22Rv1 (cell line): ENCODE results near the gene HP.

ENCODE experiments used
- H3K27ac ChIP-seq: fragments of 450-650 bp; 2 replicates; pipeline ENCODE4 v1.5.1; 2017
- ZFX ChIP-seq: fragments of 450-650 bp; IDR thresholded peaks from 2 replicates; pipeline ENCODE4 v1.6.1; 2017; ENCODE audit warnings: antibody characterized with exemption, borderline replicate concordance
- TF ChIP-seq, protein P1 (sequence below): fragments of 450-650 bp; IDR thresholded peaks from 2 replicates; pipeline ENCODE4 v1.5.1; 2017; ENCODE audit warnings: mild to moderate bottlenecking

Gene HP

DNA sequence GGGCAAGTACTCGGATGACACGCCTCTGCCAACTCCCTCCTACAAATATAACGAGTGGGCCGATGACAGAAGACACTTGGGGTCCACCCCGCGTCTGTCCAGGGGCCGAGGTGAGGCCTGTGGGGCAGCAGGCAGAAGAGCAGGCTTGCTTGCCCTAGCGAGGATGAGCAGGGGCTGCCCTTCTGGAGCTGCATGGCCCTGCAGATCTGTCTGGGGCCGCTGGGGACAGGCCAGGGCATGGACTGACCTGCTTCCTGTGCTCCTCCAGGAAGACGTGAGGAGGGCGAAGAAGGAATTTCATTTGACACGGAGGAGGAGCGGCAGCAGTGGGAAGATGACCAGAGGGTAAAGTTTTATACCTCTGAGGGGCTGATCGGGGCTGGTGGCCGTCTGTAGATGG, 44.6 kb downstream of the HP start:
- H3K27ac ChIP-seq, result no peak overlapping the region
- TF ChIP-seq ZFX, result no peak

GRCh38 chr16:72099377-72099818, 45.1 kb downstream of the HP start:
- no peak overlapping the region for H3K27ac ChIP-seq
- TF ChIP-seq, protein P1, sequence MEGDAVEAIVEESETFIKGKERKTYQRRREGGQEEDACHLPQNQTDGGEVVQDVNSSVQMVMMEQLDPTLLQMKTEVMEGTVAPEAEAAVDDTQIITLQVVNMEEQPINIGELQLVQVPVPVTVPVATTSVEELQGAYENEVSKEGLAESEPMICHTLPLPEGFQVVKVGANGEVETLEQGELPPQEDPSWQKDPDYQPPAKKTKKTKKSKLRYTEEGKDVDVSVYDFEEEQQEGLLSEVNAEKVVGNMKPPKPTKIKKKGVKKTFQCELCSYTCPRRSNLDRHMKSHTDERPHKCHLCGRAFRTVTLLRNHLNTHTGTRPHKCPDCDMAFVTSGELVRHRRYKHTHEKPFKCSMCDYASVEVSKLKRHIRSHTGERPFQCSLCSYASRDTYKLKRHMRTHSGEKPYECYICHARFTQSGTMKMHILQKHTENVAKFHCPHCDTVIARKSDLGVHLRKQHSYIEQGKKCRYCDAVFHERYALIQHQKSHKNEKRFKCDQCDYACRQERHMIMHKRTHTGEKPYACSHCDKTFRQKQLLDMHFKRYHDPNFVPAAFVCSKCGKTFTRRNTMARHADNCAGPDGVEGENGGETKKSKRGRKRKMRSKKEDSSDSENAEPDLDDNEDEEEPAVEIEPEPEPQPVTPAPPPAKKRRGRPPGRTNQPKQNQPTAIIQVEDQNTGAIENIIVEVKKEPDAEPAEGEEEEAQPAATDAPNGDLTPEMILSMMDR, result peak; percentile 61
- TF ChIP-seq ZFX, result no peak

DNA sequence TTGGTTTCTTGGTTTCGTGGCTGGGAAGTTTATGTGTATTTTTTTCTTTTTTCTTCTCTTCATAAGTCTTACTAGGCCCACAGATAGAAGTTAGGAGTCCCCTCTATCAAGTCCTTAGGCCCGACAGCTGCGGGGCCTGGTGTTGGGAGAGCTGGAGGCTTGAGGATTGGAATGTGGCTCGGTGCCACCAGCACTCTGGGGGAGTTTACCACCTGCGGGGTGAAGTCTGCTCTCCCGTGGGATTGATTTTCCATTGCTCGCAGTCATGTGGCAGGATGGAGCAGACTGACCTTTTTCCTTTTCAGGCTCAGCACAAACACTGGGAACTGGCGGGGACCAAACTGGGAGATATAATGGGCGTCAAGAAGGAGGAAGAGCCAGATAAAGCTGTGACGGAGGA, 46.9 kb downstream of the HP start:
- H3K27ac ChIP-seq, result no peak overlapping the region
- TF ChIP-seq, protein P1, result no peak
- TF ChIP-seq ZFX, result no peak

GRCh38 chr16:72104905-72105304, 50.6 kb downstream of the HP start:
- H3K27ac ChIP-seq, result no peak overlapping the region
- no peak for TF ChIP-seq ZFX
- TF ChIP-seq, protein P1, result no peak

DNA sequence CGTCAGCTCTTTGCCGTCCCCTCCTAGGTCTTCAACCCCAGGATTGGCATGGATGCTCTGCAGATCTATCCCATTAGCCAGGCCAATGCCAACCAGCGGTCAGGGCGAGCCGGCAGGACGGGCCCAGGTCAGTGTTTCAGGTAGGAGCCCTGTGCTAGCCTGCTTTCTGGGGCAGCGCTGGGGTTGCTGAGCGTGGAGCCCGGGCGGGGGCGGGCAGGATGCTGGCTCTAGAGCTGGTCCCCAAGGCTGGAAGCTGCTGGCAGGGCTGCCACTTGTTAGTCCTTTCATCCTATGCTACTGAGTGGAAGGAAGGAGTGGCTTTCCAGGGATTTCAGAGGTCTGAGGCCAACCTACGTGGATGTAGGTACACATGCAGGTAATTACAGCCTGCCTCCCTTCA, 51.7 kb downstream of the HP start:
- H3K27ac ChIP-seq, result no peak overlapping the region
- no peak for TF ChIP-seq ZFX
- TF ChIP-seq, protein P1, result no peak

- no peak overlapping the region for H3K27ac ChIP-seq
- TF ChIP-seq, protein P1, result no peak
- TF ChIP-seq ZFX, result no peak
Observed at GRCh38 chr16:72107371-72107770, 53.1 kb downstream of the HP start.

GRCh38 chr16:72108353-72109102, 54.2 kb downstream of the HP start:
- H3K27ac ChIP-seq, result no peak overlapping the region
- TF ChIP-seq, protein P1, result no peak
- no peak for TF ChIP-seq ZFX
